H9 (cell line): ENCODE measurements around the gene UQCRC2. TPM values are rescaled to one million over a fixed set of nuclear protein-coding genes. Genes with fewer than 3 reads are reported as not detected.
A peak's percentile ranks its signal among the peaks of the same experiment; 100 is the strongest.

Source experiments
- DNase-seq: peaks from one replicate; pipeline ENCODE4 v3.0.0-alpha.2; 2017
- H2AFZ ChIP-seq: one replicate; pipeline ENCODE4 v1.6.1; 2013; ENCODE audit warnings: mild to moderate bottlenecking, low read length, control low read depth, moderate library complexity
- H2AK5ac ChIP-seq: 2 replicates; pipeline ENCODE4 v1.6.1; 2013; ENCODE audit warnings: low read length, control low read depth, mixed read lengths; ENCODE audit not compliant: insufficient read length
- H2BK120ac ChIP-seq: one replicate; pipeline ENCODE4 v1.6.1; 2013; ENCODE audit warnings: low read depth, mild to moderate bottlenecking, low read length, control low read depth, inconsistent platforms; ENCODE audit not compliant: poor library complexity, severe bottlenecking
- H2BK12ac ChIP-seq: 2 replicates; pipeline ENCODE4 v1.6.1; 2013; ENCODE audit warnings: low read length, control low read depth, mixed read lengths, low read depth; ENCODE audit not compliant: insufficient read length
- H2BK15ac ChIP-seq: 2 replicates; pipeline ENCODE4 v1.6.1; 2013; ENCODE audit warnings: low read depth, low read length, control low read depth
- H2BK20ac ChIP-seq: one replicate; pipeline ENCODE4 v1.6.1; 2013; ENCODE audit warnings: low read depth, mild to moderate bottlenecking, low read length, control low read depth, inconsistent platforms; ENCODE audit not compliant: poor library complexity, severe bottlenecking
- H2BK5ac ChIP-seq: 2 replicates; pipeline ENCODE4 v1.6.1; 2013; ENCODE audit warnings: low read length, control low read depth, mixed read lengths; ENCODE audit not compliant: insufficient read length
- H3K14ac ChIP-seq: 2 replicates; pipeline ENCODE4 v1.6.1; 2013; ENCODE audit warnings: low read length, control low read depth; ENCODE audit not compliant: insufficient read depth
- H3K18ac ChIP-seq: 2 replicates; pipeline ENCODE4 v1.6.1; 2013; ENCODE audit warnings: low read depth, mild to moderate bottlenecking, mixed read lengths, low read length, control low read depth; ENCODE audit not compliant: insufficient read length
- H3K23ac ChIP-seq: 2 replicates; pipeline ENCODE4 v1.6.1; 2013; ENCODE audit warnings: low read length, control low read depth, mixed read lengths, low read depth; ENCODE audit not compliant: insufficient read length
- H3K23me2 ChIP-seq: 2 replicates; pipeline ENCODE4 v1.6.1; 2013; ENCODE audit warnings: low read depth, mild to moderate bottlenecking, mixed read lengths, low read length, control low read depth; ENCODE audit not compliant: insufficient read length, poor library complexity, severe bottlenecking
- H3K27ac ChIP-seq: 2 replicates; pipeline ENCODE4 v1.5.1; 2013; ENCODE audit warnings: low read length, control low read depth, mixed read lengths, low read depth; ENCODE audit not compliant: insufficient read length
- H3K27me3 ChIP-seq: 2 replicates; pipeline ENCODE4 v1.6.1; 2013; ENCODE audit warnings: low read length, control low read depth, inconsistent platforms; ENCODE audit not compliant: insufficient read depth
- H3K4ac ChIP-seq: 2 replicates; pipeline ENCODE4 v1.6.1; 2013; ENCODE audit warnings: low read depth, mild to moderate bottlenecking, control low read depth, inconsistent platforms, low read length, moderate library complexity
- H3K4me1 ChIP-seq: 2 replicates; pipeline ENCODE4 v1.6.1; 2013; ENCODE audit warnings: low read length, control low read depth, inconsistent platforms; ENCODE audit not compliant: insufficient read depth
- H3K4me2 ChIP-seq: 2 replicates; pipeline ENCODE4 v1.6.1; 2013; ENCODE audit warnings: low read length, control low read depth, mixed read lengths; ENCODE audit not compliant: insufficient read length, insufficient read depth
- H3K56ac ChIP-seq: 2 replicates; pipeline ENCODE4 v1.6.1; 2013; ENCODE audit warnings: low read depth, mild to moderate bottlenecking, mixed read lengths, low read length, control low read depth; ENCODE audit not compliant: insufficient read length
- H3K79me1 ChIP-seq: 2 replicates; pipeline ENCODE4 v1.6.1; 2013; ENCODE audit warnings: low read depth, mild to moderate bottlenecking, moderate library complexity, low read length, control low read depth, inconsistent platforms; ENCODE audit not compliant: insufficient read depth, poor library complexity, severe bottlenecking
- H3K79me2 ChIP-seq: 2 replicates; pipeline ENCODE4 v1.6.1; 2013; ENCODE audit warnings: low read length, control low read depth, inconsistent platforms; ENCODE audit not compliant: insufficient read depth
- H3K9ac ChIP-seq: 2 replicates; pipeline ENCODE4 v1.6.1; 2013; ENCODE audit warnings: low read length, control low read depth, mixed read lengths; ENCODE audit not compliant: insufficient read length; ENCODE audit errors: extremely low read depth
- H3K9me3 ChIP-seq: one replicate; pipeline ENCODE4 v1.6.1; 2013; ENCODE audit warnings: low read depth, low read length, inconsistent platforms; ENCODE audit not compliant: control insufficient read depth
- H3T11ph ChIP-seq: one replicate; pipeline ENCODE4 v1.6.1; 2013; ENCODE audit warnings: mild to moderate bottlenecking, low read length, control low read depth, inconsistent platforms
- H4K20me1 ChIP-seq: one replicate; pipeline ENCODE4 v1.6.1; 2013; ENCODE audit not compliant: control insufficient read depth, insufficient read length, insufficient read depth
- H4K5ac ChIP-seq: 2 replicates; pipeline ENCODE4 v1.6.1; 2013; ENCODE audit warnings: low read depth, mild to moderate bottlenecking, mixed read lengths, low read length, control low read depth; ENCODE audit not compliant: insufficient read length
- H4K8ac ChIP-seq: replicated peaks from 2 replicates; pipeline ENCODE4 v1.6.1; 2013; ENCODE audit warnings: low read length, control low read depth, mixed read lengths, low read depth; ENCODE audit not compliant: insufficient read length
- H4K91ac ChIP-seq: 2 replicates; pipeline ENCODE4 v1.6.1; 2013; ENCODE audit warnings: low read depth, mild to moderate bottlenecking, moderate library complexity, mixed read lengths, low read length, control low read depth; ENCODE audit not compliant: insufficient read length
- H3K27ac Mint-ChIP-seq, 3 experiments: 2 replicates in 2 of 3; 3 replicates in 1 of 3; pipeline ENCODE4 v1.8.0; 2020 to 2021; ENCODE audit warnings: mixed read lengths in 3 of 3, mild to moderate bottlenecking in 1 of 3, moderate library complexity in 1 of 3
- H3K27me3 Mint-ChIP-seq: 2 replicates; pipeline ENCODE4 v1.8.0; 2021; ENCODE audit warnings: low read depth, mild to moderate bottlenecking, moderate library complexity, mixed read lengths
- H3K36me3 Mint-ChIP-seq, 3 experiments: 2 replicates in 2 of 3; 3 replicates in 1 of 3; pipeline ENCODE4 v1.8.0; 2020 to 2021; ENCODE audit warnings: low read depth in 3 of 3, mixed read lengths in 3 of 3; ENCODE audit not compliant: insufficient read depth in 1 of 3
- H3K4me1 Mint-ChIP-seq, 2 experiments: 2 replicates each; pipeline ENCODE4 v1.8.0; 2020; ENCODE audit warnings: mixed read lengths in 2 of 2
- H3K4me3 Mint-ChIP-seq, 2 experiments: 2 replicates in 1 of 2; 3 replicates in 1 of 2; pipeline ENCODE4 v1.8.0; 2020 to 2021; ENCODE audit warnings: mild to moderate bottlenecking in 2 of 2, mixed read lengths in 2 of 2, moderate library complexity in 1 of 2
- H3K9me3 Mint-ChIP-seq, 2 experiments: 2 replicates in 1 of 2; 3 replicates in 1 of 2; pipeline ENCODE4 v1.8.0; 2020; ENCODE audit warnings: mild to moderate bottlenecking in 2 of 2, mixed read lengths in 2 of 2, moderate library complexity in 1 of 2
- total RNA-seq: library from RNA; stranded (reverse); gene quantifications from 2 replicates; pipeline ENCODE4 v1.2.1, GENCODE V29; 2021
- TF ChIP-seq, protein P1 (sequence below): fragments of 200-600 bp; sonication (generic); conservative IDR thresholded peaks from 3 replicates; pipeline ENCODE4 v1.8.0; 2021; ENCODE audit warnings: antibody characterized with exemption, mild to moderate bottlenecking

The UQCRC2 gene
- total RNA-seq, 1 experiment from 2014 or later, result 228 TPM

DNA sequence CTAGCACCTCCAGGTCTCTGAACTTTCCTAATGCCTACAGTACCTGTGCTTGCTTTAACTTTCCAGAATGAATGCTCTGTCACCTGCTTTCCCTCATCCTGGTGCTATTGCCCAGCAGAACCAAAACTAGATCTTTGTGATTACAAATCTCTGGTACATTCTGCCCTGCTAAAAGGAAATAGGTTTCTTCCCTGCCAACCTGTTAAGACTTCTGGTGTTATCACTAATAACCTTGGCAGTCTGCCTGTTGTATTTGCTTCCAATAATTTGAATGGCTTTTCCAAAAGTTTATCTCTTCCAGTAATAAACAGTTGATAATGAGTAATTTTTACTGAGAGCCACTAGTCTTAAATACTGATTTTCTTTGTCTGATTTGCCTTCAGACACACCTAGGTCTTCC, 32.4 kb downstream of the UQCRC2 start:
- H3K79me1 ChIP-seq, result no peaks in the 10 kb centered on the region
- H4K91ac ChIP-seq, result no peak overlapping the region
- H3K4ac ChIP-seq, result no peak overlapping the region
- no peak overlapping the region for H2AK5ac ChIP-seq
- H2AFZ ChIP-seq, result no peak overlapping the region
- peaks cover 8% of the 10 kb centered on the region in 2 experiments for H3K4me1 Mint-ChIP-seq
- H2BK20ac ChIP-seq, result no peak overlapping the region
- no peaks in the 10 kb centered on the region for H3K27me3 Mint-ChIP-seq
- no peaks in the 10 kb centered on the region for H3K9me3 Mint-ChIP-seq
- H3K23ac ChIP-seq, result no peak overlapping the region
- no peak overlapping the region for H4K5ac ChIP-seq
- no peaks in the 10 kb centered on the region for H3K23me2 ChIP-seq
- H3K27ac Mint-ChIP-seq, result peak overlapping the region in 1 of 3 experiments; percentile 80; a peak in 1 of 7 replicates
- no peaks in the 10 kb centered on the region for H3K27me3 ChIP-seq
- no peaks in the 10 kb centered on the region for H4K20me1 ChIP-seq
- H3K9ac ChIP-seq, result no peak overlapping the region
- no peak overlapping the region for H3K4me2 ChIP-seq
- H3K14ac ChIP-seq, result no peak overlapping the region
- H3K4me1 ChIP-seq, result no peaks in the 10 kb centered on the region
- H3K36me3 Mint-ChIP-seq, result peaks cover 19 to 43% (median 29%) of the 10 kb centered on the region in 3 experiments; a peak in 6 of 7 replicates
- H3K18ac ChIP-seq, result no peak overlapping the region
- TF ChIP-seq, protein P1, sequence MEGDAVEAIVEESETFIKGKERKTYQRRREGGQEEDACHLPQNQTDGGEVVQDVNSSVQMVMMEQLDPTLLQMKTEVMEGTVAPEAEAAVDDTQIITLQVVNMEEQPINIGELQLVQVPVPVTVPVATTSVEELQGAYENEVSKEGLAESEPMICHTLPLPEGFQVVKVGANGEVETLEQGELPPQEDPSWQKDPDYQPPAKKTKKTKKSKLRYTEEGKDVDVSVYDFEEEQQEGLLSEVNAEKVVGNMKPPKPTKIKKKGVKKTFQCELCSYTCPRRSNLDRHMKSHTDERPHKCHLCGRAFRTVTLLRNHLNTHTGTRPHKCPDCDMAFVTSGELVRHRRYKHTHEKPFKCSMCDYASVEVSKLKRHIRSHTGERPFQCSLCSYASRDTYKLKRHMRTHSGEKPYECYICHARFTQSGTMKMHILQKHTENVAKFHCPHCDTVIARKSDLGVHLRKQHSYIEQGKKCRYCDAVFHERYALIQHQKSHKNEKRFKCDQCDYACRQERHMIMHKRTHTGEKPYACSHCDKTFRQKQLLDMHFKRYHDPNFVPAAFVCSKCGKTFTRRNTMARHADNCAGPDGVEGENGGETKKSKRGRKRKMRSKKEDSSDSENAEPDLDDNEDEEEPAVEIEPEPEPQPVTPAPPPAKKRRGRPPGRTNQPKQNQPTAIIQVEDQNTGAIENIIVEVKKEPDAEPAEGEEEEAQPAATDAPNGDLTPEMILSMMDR, result no peak
- H2BK5ac ChIP-seq, result no peak overlapping the region
- no peak for DNase-seq
- no peak overlapping the region for H2BK15ac ChIP-seq
- H3K56ac ChIP-seq, result no peak overlapping the region
- no peak overlapping the region for H3K27ac ChIP-seq
- no peak overlapping the region for H3T11ph ChIP-seq
- no peaks in the 10 kb centered on the region for H3K9me3 ChIP-seq
- no peak overlapping the region for H2BK12ac ChIP-seq
- H4K8ac ChIP-seq, result no peak overlapping the region
- H3K4me3 Mint-ChIP-seq, result no peak overlapping the region
- H2BK120ac ChIP-seq, result no peak overlapping the region
- H3K79me2 ChIP-seq, result no peaks in the 10 kb centered on the region
